K562 (cell line): ENCODE results near the gene SRGN. TPM values are rescaled to one million over a fixed set of nuclear protein-coding genes. Genes with fewer than 3 reads are reported as not detected.

Experiments
- ARHGAP35 ChIP-seq: fragments of 450-650 bp; IDR thresholded peaks from 2 replicates; pipeline ENCODE4 v1.6.1; 2018; ENCODE audit not compliant: partially characterized antibody
- CUX1 ChIP-seq: fragments of 200-800 bp; sonication (Bioruptor generic); IDR thresholded peaks from 2 replicates; pipeline ENCODE4 v1.6.1; 2016; ENCODE audit warnings: missing genetic modification characterization, missing compliant biosample characterization
- PML ChIP-seq: IDR thresholded peaks from 2 replicates; pipeline ENCODE4 v1.6.1; 2012; ENCODE audit warnings: low read length, inconsistent platforms
- polyA plus RNA-seq, 8 experiments: library from polyadenylated mRNA; depleted of rRNA in 4 of 8; stranded (reverse) in 5 of 8; unstranded in 3 of 8; fragments of >200 nt; fragmentation: Nextera tagmentation in 2 of 8; fragmentation: Illumina TruSeq in 1 of 8; extraction: Ambion mirVana in 2 of 8; extraction: Trizol in 1 of 8; gene quantifications; 2 replicates each; pipeline versions ENCODE4 v1.2.1 to v1.2.3, GENCODE V29; 2011 to 2014; ENCODE audit warnings: inconsistent platforms in 1 of 8, missing spikeins in 1 of 8
- total RNA-seq, 7 experiments: library from RNA; depleted of rRNA in 6 of 7; stranded (reverse); fragments of >200 nt in 6 of 7; fragmentation: Illumina TruSeq in 2 of 7; extraction: Trizol in 2 of 7; gene quantifications; 2 replicates each; pipeline versions ENCODE4 v1.2.1 to v1.2.3, GENCODE V29; 2011 to 2021; ENCODE audit warnings: low replicate concordance in 1 of 7
- TF ChIP-seq, protein P1 (sequence below), 2 experiments: IDR thresholded peaks in 1 of 2; conservative IDR thresholded peaks in 1 of 2; 2 replicates each; pipeline ENCODE4 v1.6.1; 2016; ENCODE audit warnings: low read depth in 2 of 2, mild to moderate bottlenecking in 1 of 2, missing compliant biosample characterization in 1 of 2, missing genetic modification characterization in 1 of 2, moderate library complexity in 1 of 2
- TF ChIP-seq, protein P2 (sequence below): fragments of 200-800 bp; sonication (Bioruptor generic); IDR thresholded peaks from 2 replicates; pipeline ENCODE4 v1.6.1; 2017; ENCODE audit warnings: missing genetic modification characterization, missing compliant biosample characterization
- TF ChIP-seq, protein P3 (sequence below), 2 experiments: fragments of 450-650 bp in 1 of 2; sonication (generic) in 1 of 2; formaldehyde crosslinking in 1 of 2; IDR thresholded peaks; 2 replicates each; pipeline versions ENCODE4 v1.7.1 to v1.9.0; 2016 to 2022; ENCODE audit warnings: inconsistent platforms in 1 of 2, mild to moderate bottlenecking in 1 of 2, missing genetic modification reagents in 1 of 2

SRGN gene
- total and polyA plus RNA-seq, 9 of the 15 experiments (the other 6 are each of a cell fraction or from before 2014, with no cell fraction given) = 136 to 304 (median 180) TPM

GRCh38 chr10:69091143-69091651, 3.3 kb downstream of the SRGN start (continued):
- TF ChIP-seq, protein P1, sequence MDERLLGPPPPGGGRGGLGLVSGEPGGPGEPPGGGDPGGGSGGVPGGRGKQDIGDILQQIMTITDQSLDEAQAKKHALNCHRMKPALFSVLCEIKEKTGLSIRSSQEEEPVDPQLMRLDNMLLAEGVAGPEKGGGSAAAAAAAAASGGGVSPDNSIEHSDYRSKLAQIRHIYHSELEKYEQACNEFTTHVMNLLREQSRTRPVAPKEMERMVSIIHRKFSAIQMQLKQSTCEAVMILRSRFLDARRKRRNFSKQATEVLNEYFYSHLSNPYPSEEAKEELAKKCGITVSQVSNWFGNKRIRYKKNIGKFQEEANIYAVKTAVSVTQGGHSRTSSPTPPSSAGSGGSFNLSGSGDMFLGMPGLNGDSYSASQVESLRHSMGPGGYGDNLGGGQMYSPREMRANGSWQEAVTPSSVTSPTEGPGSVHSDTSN (CRISPR knock-in tag; IDR thresholded peaks at IDR 0.05; ENCODE audit: low read depth) = no peak
- TF ChIP-seq, protein P1 (tag; conservative IDR thresholded peaks at IDR 0.05; ENCODE audit: low read depth) = peak; percentile 40
- TF ChIP-seq CUX1 (CRISPR knock-in tag) (no peak), PML (no peak), ARHGAP35 (no peak)
- TF ChIP-seq, protein P2, sequence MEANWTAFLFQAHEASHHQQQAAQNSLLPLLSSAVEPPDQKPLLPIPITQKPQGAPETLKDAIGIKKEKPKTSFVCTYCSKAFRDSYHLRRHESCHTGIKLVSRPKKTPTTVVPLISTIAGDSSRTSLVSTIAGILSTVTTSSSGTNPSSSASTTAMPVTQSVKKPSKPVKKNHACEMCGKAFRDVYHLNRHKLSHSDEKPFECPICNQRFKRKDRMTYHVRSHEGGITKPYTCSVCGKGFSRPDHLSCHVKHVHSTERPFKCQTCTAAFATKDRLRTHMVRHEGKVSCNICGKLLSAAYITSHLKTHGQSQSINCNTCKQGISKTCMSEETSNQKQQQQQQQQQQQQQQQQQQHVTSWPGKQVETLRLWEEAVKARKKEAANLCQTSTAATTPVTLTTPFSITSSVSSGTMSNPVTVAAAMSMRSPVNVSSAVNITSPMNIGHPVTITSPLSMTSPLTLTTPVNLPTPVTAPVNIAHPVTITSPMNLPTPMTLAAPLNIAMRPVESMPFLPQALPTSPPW (CRISPR knock-in tag) = peak; percentile 11; the same call in 1 of the 2 replicates
- TF ChIP-seq, protein P3, sequence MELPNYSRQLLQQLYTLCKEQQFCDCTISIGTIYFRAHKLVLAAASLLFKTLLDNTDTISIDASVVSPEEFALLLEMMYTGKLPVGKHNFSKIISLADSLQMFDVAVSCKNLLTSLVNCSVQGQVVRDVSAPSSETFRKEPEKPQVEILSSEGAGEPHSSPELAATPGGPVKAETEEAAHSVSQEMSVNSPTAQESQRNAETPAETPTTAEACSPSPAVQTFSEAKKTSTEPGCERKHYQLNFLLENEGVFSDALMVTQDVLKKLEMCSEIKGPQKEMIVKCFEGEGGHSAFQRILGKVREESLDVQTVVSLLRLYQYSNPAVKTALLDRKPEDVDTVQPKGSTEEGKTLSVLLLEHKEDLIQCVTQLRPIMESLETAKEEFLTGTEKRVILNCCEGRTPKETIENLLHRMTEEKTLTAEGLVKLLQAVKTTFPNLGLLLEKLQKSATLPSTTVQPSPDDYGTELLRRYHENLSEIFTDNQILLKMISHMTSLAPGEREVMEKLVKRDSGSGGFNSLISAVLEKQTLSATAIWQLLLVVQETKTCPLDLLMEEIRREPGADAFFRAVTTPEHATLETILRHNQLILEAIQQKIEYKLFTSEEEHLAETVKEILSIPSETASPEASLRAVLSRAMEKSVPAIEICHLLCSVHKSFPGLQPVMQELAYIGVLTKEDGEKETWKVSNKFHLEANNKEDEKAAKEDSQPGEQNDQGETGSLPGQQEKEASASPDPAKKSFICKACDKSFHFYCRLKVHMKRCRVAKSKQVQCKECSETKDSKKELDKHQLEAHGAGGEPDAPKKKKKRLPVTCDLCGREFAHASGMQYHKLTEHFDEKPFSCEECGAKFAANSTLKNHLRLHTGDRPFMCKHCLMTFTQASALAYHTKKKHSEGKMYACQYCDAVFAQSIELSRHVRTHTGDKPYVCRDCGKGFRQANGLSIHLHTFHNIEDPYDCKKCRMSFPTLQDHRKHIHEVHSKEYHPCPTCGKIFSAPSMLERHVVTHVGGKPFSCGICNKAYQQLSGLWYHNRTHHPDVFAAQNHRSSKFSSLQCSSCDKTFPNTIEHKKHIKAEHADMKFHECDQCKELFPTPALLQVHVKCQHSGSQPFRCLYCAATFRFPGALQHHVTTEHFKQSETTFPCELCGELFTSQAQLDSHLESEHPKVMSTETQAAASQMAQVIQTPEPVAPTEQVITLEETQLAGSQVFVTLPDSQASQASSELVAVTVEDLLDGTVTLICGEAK (IDR thresholded peaks at IDR 0.05) = peak; percentile 17; the same call in 1 of the 2 replicates
- TF ChIP-seq, protein P3 (CRISPR knock-in tag; IDR thresholded peaks at IDR 0.05) = no peak
